HS-27A (cell line): ENCODE results near the gene GLP2R.
A peak's percentile ranks its signal among the peaks of the same experiment; 100 is the strongest.

Experiments used
- DNase-seq: peaks from one replicate; pipeline ENCODE4 v3.0.0-alpha.2; 2012; ENCODE audit warnings: low read depth, missing footprints

GLP2R gene

GRCh38 chr17:9922012-9922848, 96.5 kb downstream of the GLP2R start:
- DNase-seq: no peak

GRCh38 chr17:9924735-9925191, 99.0 kb downstream of the GLP2R start:
- DNase-seq: peak; percentile 15

GRCh38 chr17:9925457-9925856, 99.7 kb downstream of the GLP2R start:
- no peak for DNase-seq

GRCh38 chr17:9926150-9926804, 100.6 kb downstream of the GLP2R start:
- DNase-seq: no peak

GRCh38 chr17:9928601-9929333, 103.0 kb downstream of the GLP2R start:
- peak; percentile 14 for DNase-seq

GRCh38 chr17:9929871-9930270, 104.1 kb downstream of the GLP2R start:
- no peak for DNase-seq

GRCh38 chr17:9931144-9931741, 105.5 kb downstream of the GLP2R start:
- DNase-seq: no peak

GRCh38 chr17:9932491-9932890, 106.8 kb downstream of the GLP2R start:
- no peak for DNase-seq

- no peak for DNase-seq
These were observed 108.6 kb downstream of the GLP2R start for GRCh38 chr17:9934331-9934730.

GRCh38 chr17:9935408-9935807, 109.7 kb downstream of the GLP2R start:
- no peak for DNase-seq

- no peak for DNase-seq
These were observed 110.4 kb downstream of the GLP2R start for GRCh38 chr17:9936095-9936494.

GRCh38 chr17:9937241-9937761, 111.6 kb downstream of the GLP2R start:
- DNase-seq: no peak

GRCh38 chr17:9937901-9938300, 112.2 kb downstream of the GLP2R start:
- DNase-seq: no peak

GRCh38 chr17:9938764-9939163, 113.0 kb downstream of the GLP2R start:
- no peak for DNase-seq

GRCh38 chr17:9940841-9941240, 115.1 kb downstream of the GLP2R start:
- DNase-seq: no peak

GRCh38 chr17:9941305-9941704, 115.6 kb downstream of the GLP2R start:
- DNase-seq: no peak
